Putamen (tissue), 1 donor: ENCODE measurements around the gene DGKI.

Experiments
- DNase-seq: peaks from one replicate; pipeline ENCODE4 v3.0.0-alpha.2; 2016; ENCODE audit warnings: low spot score

DGKI gene

GRCh38 chr7:137685433-137686164 is 161.2 kb downstream of the DGKI start:
- DNase-seq: no peak

GRCh38 chr7:137684776-137685175 is 162.0 kb downstream of the DGKI start:
- DNase-seq: peak; percentile 52

GRCh38 chr7:137684316-137684715 is 162.5 kb downstream of the DGKI start:
- no peak for DNase-seq

GRCh38 chr7:137682596-137682995 is 164.2 kb downstream of the DGKI start:
- no peak for DNase-seq

- DNase-seq: no peak
These were observed 164.9 kb downstream of the DGKI start for GRCh38 chr7:137681657-137682562.

GRCh38 chr7:137674551-137675409 is 172.0 kb downstream of the DGKI start:
- DNase-seq: peak; percentile 79

GRCh38 chr7:137674048-137674447 is 172.7 kb downstream of the DGKI start:
- DNase-seq: peak; percentile 28

GRCh38 chr7:137671920-137672319 is 174.9 kb downstream of the DGKI start:
- peak; percentile 79 for DNase-seq

GRCh38 chr7:137670222-137671064 is 176.3 kb downstream of the DGKI start:
- no peak for DNase-seq

- DNase-seq: no peak
These were observed 177.1 kb downstream of the DGKI start for GRCh38 chr7:137669706-137670105.

GRCh38 chr7:137668404-137668803 is 178.4 kb downstream of the DGKI start:
- no peak for DNase-seq

GRCh38 chr7:137667633-137668387 is 179.0 kb downstream of the DGKI start:
- DNase-seq: no peak

GRCh38 chr7:137664846-137665245 is 181.9 kb downstream of the DGKI start:
- no peak for DNase-seq

GRCh38 chr7:137661634-137662033 is 185.1 kb downstream of the DGKI start:
- no peak for DNase-seq

GRCh38 chr7:137658190-137658900 is 188.4 kb downstream of the DGKI start:
- DNase-seq: no peak

GRCh38 chr7:137657476-137658189 is 189.1 kb downstream of the DGKI start:
- no peak for DNase-seq

GRCh38 chr7:137656850-137657232 is 189.9 kb downstream of the DGKI start:
- DNase-seq: no peak

GRCh38 chr7:137656227-137656849 is 190.4 kb downstream of the DGKI start:
- DNase-seq: peak; percentile 70

- no peak for DNase-seq
These were observed 191.0 kb downstream of the DGKI start for GRCh38 chr7:137655804-137656203.
